ENCODE data around the gene NKAIN1.

The NKAIN1 gene

GRCh38 chr1:31143455-31143854 is 96.2 kb downstream of the NKAIN1 start:
- TF ChIP-seq CREB1 (IDR thresholded peaks at IDR 0.05; ENCODE audit: low read depth) (no peak), TAF1 (IDR thresholded peaks at IDR 0.05; ENCODE audit: low read depth) (no peak), CEBPB (IDR thresholded peaks at IDR 0.05) (no peak), EGR1 (IDR thresholded peaks at IDR 0.05) (no peak), MAX (IDR thresholded peaks at IDR 0.05) (no peak), TEAD4 (IDR thresholded peaks at IDR 0.05) (no peak), ZBTB7A (IDR thresholded peaks at IDR 0.05; ENCODE audit: low read depth) (no peak)

GRCh38 chr1:31142406-31142805 is 97.3 kb downstream of the NKAIN1 start:
- no peak for TF ChIP-seq RAD21 (IDR thresholded peaks at IDR 0.05; ENCODE audit: low read depth)
- no peak for TF ChIP-seq CEBPB (IDR thresholded peaks at IDR 0.05)

GRCh38 chr1:31140299-31140698 is 99.4 kb downstream of the NKAIN1 start:
- TF ChIP-seq EGR1 (IDR thresholded peaks at IDR 0.05), result no peak
- TF ChIP-seq MAX (IDR thresholded peaks at IDR 0.05), result no peak
- no peak for TF ChIP-seq TEAD4 (IDR thresholded peaks at IDR 0.05)
- TF ChIP-seq YY1 (IDR thresholded peaks at IDR 0.05; ENCODE audit: low read depth), result no peak
- TF ChIP-seq FOXM1 (IDR thresholded peaks at IDR 0.05; ENCODE audit: borderline replicate concordance, low read depth), result no peak
- no peak for TF ChIP-seq CREB1 (IDR thresholded peaks at IDR 0.05; ENCODE audit: low read depth)
- TF ChIP-seq NFIC (IDR thresholded peaks at IDR 0.05), result no peak
- no peak for TF ChIP-seq USF1 (IDR thresholded peaks at IDR 0.05)
- TF ChIP-seq EP300 (IDR thresholded peaks at IDR 0.05; ENCODE audit: borderline replicate concordance), result no peak
- no peak for TF ChIP-seq REST (IDR thresholded peaks at IDR 0.05; ENCODE audit: low read depth)
- TF ChIP-seq TCF12 (IDR thresholded peaks at IDR 0.05; ENCODE audit: low read depth), result no peak
- TF ChIP-seq RAD21 (IDR thresholded peaks at IDR 0.05; ENCODE audit: low read depth), result no peak
- TF ChIP-seq TAF1 (IDR thresholded peaks at IDR 0.05; ENCODE audit: low read depth), result no peak
- no peak for TF ChIP-seq ZBTB7A (IDR thresholded peaks at IDR 0.05; ENCODE audit: low read depth)
- no peak for TF ChIP-seq CEBPB (IDR thresholded peaks at IDR 0.05)

GRCh38 chr1:31135973-31136600 is 103.6 kb downstream of the NKAIN1 start:
- TF ChIP-seq EGR1 (IDR thresholded peaks at IDR 0.05) (no peak), ZBTB7A (IDR thresholded peaks at IDR 0.05; ENCODE audit: low read depth) (no peak), TAF1 (IDR thresholded peaks at IDR 0.05; ENCODE audit: low read depth) (no peak), NFIC (IDR thresholded peaks at IDR 0.05) (no peak), REST (IDR thresholded peaks at IDR 0.05; ENCODE audit: low read depth) (no peak), FOXM1 (IDR thresholded peaks at IDR 0.05; ENCODE audit: borderline replicate concordance, low read depth) (no peak), CREB1 (IDR thresholded peaks at IDR 0.05; ENCODE audit: low read depth) (no peak), RAD21 (IDR thresholded peaks at IDR 0.05; ENCODE audit: low read depth) (no peak), YY1 (IDR thresholded peaks at IDR 0.05; ENCODE audit: low read depth) (no peak), TEAD4 (IDR thresholded peaks at IDR 0.05) (no peak), MAX (IDR thresholded peaks at IDR 0.05) (no peak), TCF12 (IDR thresholded peaks at IDR 0.05; ENCODE audit: low read depth) (no peak)

- TF ChIP-seq TAF1 (IDR thresholded peaks at IDR 0.05; ENCODE audit: low read depth) (no peak), TCF12 (IDR thresholded peaks at IDR 0.05; ENCODE audit: low read depth) (no peak), USF1 (IDR thresholded peaks at IDR 0.05) (no peak), CEBPB (IDR thresholded peaks at IDR 0.05) (no peak), YY1 (IDR thresholded peaks at IDR 0.05; ENCODE audit: low read depth) (no peak), FOXM1 (IDR thresholded peaks at IDR 0.05; ENCODE audit: borderline replicate concordance, low read depth) (no peak), ZBTB7A (IDR thresholded peaks at IDR 0.05; ENCODE audit: low read depth) (no peak), MAX (IDR thresholded peaks at IDR 0.05) (no peak), EGR1 (IDR thresholded peaks at IDR 0.05) (no peak), NFIC (IDR thresholded peaks at IDR 0.05) (no peak), REST (IDR thresholded peaks at IDR 0.05; ENCODE audit: low read depth) (no peak), RAD21 (IDR thresholded peaks at IDR 0.05; ENCODE audit: low read depth) (no peak), CREB1 (IDR thresholded peaks at IDR 0.05; ENCODE audit: low read depth) (no peak), EP300 (IDR thresholded peaks at IDR 0.05; ENCODE audit: borderline replicate concordance) (no peak), TEAD4 (IDR thresholded peaks at IDR 0.05) (no peak)
Observed at GRCh38 chr1:31133368-31133767, 106.3 kb downstream of the NKAIN1 start.

Data from Ishikawa (cell line).